ENCODE data around the gene THSD4. TPM values are rescaled to one million over a fixed set of nuclear protein-coding genes. Genes with fewer than 3 reads are reported as not detected.

THSD4 gene
- total and polyA plus RNA-seq, 4 donors: 6.0 to 42.4 (median 18.5) TPM

DNA sequence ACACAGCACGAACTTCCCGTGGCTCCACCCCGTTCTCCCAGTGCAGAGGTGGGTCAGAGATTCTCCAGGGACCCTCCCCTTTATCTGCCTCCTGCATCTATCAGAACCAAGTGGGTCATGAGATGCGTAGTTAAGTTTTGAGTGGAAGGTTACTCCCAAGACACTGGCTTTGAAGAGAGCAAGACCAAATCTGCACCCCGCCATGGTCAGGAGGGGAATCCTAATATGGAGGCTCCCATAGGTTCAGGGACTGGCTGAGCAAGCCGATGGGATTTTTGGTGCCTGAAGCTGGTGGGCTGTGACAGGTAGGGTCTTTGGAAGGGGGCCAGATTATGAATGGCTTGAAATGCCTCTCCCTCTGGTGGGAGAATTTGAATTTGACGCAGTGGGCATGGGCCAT lies 488.1 kb downstream of the THSD4 start:
- TF ChIP-seq, protein P1, sequence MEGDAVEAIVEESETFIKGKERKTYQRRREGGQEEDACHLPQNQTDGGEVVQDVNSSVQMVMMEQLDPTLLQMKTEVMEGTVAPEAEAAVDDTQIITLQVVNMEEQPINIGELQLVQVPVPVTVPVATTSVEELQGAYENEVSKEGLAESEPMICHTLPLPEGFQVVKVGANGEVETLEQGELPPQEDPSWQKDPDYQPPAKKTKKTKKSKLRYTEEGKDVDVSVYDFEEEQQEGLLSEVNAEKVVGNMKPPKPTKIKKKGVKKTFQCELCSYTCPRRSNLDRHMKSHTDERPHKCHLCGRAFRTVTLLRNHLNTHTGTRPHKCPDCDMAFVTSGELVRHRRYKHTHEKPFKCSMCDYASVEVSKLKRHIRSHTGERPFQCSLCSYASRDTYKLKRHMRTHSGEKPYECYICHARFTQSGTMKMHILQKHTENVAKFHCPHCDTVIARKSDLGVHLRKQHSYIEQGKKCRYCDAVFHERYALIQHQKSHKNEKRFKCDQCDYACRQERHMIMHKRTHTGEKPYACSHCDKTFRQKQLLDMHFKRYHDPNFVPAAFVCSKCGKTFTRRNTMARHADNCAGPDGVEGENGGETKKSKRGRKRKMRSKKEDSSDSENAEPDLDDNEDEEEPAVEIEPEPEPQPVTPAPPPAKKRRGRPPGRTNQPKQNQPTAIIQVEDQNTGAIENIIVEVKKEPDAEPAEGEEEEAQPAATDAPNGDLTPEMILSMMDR (IDR thresholded peaks at IDR 0.05; ENCODE audit: control extremely low read depth, extremely low read depth): no peak
- WGBS, 2 donors: 54 to 71% methylated on average over 7 of the region's 7 CpGs
- peaks cover 0 to 2% (median under 1%) of the 10 kb centered on the region in 4 donors for H3K9me3 ChIP-seq (ENCODE audit: control insufficient read depth in 4 of 4, insufficient read depth in 3 of 4, low read length in 3 of 4)
- H3K9ac ChIP-seq (ENCODE audit: insufficient read depth in 1 of 2, low read length in 2 of 2): no peak overlapping the region
- H3K4me1 ChIP-seq (ENCODE audit: control insufficient read depth in 5 of 5, insufficient read depth in 5 of 5, low read length in 5 of 5): peaks cover 1 to 31% (median 14%) of the 10 kb centered on the region in 5 donors
- H3K27me3 ChIP-seq (ENCODE audit: control insufficient read depth in 3 of 3, insufficient read depth in 3 of 3, low read length in 2 of 3): no peaks in the 10 kb centered on the region
- no peak overlapping the region for H3K4me3 ChIP-seq
- DNase-seq (no peak), ATAC-seq (ENCODE audit: insufficient read depth, low FRiP score) (no peak)
- no peaks in the 10 kb centered on the region for H3K36me3 ChIP-seq (ENCODE audit: control insufficient read depth in 4 of 4, insufficient read depth in 4 of 4, low read length in 4 of 4)
- H3K27ac ChIP-seq (ENCODE audit: low read depth in 1 of 2, low read length in 1 of 2): no peak overlapping the region

DNA sequence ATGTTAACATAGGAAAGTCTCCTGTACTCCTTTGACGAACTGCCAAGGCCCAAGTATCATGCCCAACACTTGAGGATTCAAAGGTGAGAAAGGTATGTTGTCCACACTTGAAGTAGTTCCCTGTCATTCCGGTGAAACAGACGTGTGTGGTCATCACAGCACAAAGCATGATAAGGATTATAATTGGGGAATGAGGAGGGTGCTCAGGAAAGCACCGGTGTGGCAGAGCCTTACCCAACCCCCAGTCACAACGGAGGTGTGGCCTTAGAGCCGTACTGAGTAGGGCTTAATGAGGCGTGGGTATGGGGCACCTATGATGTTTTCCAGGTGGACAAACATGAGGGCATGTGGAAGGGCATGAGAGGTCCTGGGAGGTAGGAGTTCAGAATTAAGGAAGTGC lies 492.1 kb downstream of the THSD4 start:
- no peaks in the 10 kb centered on the region for H3K36me3 ChIP-seq (ENCODE audit: control insufficient read depth in 4 of 4, insufficient read depth in 4 of 4, low read length in 4 of 4)
- TF ChIP-seq, protein P1 (IDR thresholded peaks at IDR 0.05; ENCODE audit: control extremely low read depth, extremely low read depth): no peak
- peaks cover 0 to 2% (median under 1%) of the 10 kb centered on the region in 4 donors for H3K9me3 ChIP-seq (ENCODE audit: control insufficient read depth in 4 of 4, insufficient read depth in 3 of 4, low read length in 3 of 4)
- H3K27ac ChIP-seq (ENCODE audit: low read depth in 1 of 2, low read length in 1 of 2): no peak overlapping the region
- ATAC-seq (ENCODE audit: insufficient read depth, low FRiP score): peak; percentile 73
- 73 to 80% methylated on average over 7 of the region's 7 CpGs for WGBS, 2 donors
- H3K4me1 ChIP-seq (ENCODE audit: control insufficient read depth in 5 of 5, insufficient read depth in 5 of 5, low read length in 5 of 5): peaks cover 2 to 32% (median 6%) of the 10 kb centered on the region in 5 donors
- H3K27me3 ChIP-seq (ENCODE audit: control insufficient read depth in 3 of 3, insufficient read depth in 3 of 3, low read length in 2 of 3): no peaks in the 10 kb centered on the region
- no peak for DNase-seq
- no peak overlapping the region for H3K9ac ChIP-seq (ENCODE audit: insufficient read depth in 1 of 2, low read length in 2 of 2)
- no peak overlapping the region for H3K4me3 ChIP-seq

DNA sequence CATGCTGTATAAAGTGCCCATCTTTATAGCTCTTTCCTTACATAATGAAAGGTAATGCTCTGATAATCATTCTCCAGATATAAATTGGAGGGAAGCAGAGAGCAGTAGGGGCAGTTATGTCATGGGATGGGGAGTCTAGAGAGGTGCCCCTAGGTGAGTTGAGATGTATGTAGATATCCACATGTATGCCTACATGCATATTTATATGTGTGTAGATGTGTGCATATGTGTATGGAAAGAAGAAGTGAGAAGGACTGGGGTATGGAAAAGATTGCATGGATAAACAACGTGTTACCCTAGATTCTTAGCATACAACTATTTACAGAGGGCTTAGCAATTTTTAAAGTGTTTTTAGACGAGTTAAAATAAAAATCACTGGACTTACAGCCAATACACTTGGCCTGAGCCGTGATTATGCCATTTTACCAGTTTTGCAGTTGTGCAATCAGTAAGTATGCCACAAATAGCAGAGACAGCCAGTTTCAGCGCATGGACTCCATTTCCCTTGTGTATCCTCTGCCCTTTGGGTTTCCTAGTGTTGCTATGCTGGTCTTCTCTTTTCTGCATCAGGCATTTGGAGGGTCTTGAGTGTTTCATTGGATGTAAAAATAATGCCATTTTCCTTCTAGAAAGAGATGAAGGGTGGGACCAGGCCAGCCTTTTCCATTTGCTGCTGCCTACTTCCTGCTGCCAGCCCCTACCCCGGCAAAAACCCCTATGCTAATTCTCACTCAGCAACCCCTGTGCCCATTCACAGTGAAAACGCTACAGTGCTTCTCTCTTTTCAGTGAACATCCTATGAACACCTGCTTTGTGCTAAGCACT lies 495.7 kb downstream of the THSD4 start:
- Histone ChIP-seq H3K4me1 (ENCODE audit: control insufficient read depth in 5 of 5, insufficient read depth in 5 of 5, low read length in 5 of 5) (peaks cover 2 to 37% (median 9%) of the 10 kb centered on the region in 5 donors), H3K9me3 (ENCODE audit: control insufficient read depth in 4 of 4, insufficient read depth in 3 of 4, low read length in 3 of 4) (no peaks in the 10 kb centered on the region), H3K9ac (ENCODE audit: insufficient read depth in 1 of 2, low read length in 2 of 2) (no peak overlapping the region), H3K4me3 (no peak overlapping the region), H3K36me3 (ENCODE audit: control insufficient read depth in 4 of 4, insufficient read depth in 4 of 4, low read length in 4 of 4) (no peaks in the 10 kb centered on the region), H3K27me3 (ENCODE audit: control insufficient read depth in 3 of 3, insufficient read depth in 3 of 3, low read length in 2 of 3) (no peaks in the 10 kb centered on the region), H3K27ac (ENCODE audit: low read depth in 1 of 2, low read length in 1 of 2) (peak overlapping the region in 1 of 2 donors; percentile 40)
- TF ChIP-seq, protein P1 (IDR thresholded peaks at IDR 0.05; ENCODE audit: control extremely low read depth, extremely low read depth): no peak
- 65 to 69% methylated on average over 6 of the region's 6 CpGs for WGBS, 2 donors
- ATAC-seq (ENCODE audit: insufficient read depth, low FRiP score): no peak
- DNase-seq: no peak

All from lung (tissue), 12 donors.